Measurements from ENCODE around the gene RASA4.
"Not testable (repeated sequence)": the region's sequence is repeated elsewhere in the genome, so short reads cannot be mapped to it uniquely, and the experiment has no call there.

DNA sequence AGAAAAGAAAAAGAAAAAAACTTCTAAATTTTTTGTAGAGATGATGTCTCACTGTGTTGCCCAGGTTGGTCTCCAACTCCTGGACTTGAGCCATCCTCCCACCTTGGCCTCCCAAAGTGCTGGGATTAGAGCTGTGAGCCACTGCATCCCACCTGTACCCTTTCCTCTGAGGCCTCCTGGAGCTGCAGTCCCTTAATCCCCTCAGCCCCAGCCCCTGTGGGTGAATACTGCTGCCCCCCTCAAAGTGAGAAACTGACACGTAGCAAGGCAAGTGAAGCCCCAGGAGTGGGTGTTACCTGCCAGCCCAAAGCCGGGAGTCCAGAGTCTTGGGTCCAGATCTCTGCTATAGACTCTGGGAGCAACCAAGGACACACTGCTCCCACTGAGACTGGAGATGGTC, 91.8 kb downstream of the RASA4 start:
- TF ChIP-seq, protein P1, sequence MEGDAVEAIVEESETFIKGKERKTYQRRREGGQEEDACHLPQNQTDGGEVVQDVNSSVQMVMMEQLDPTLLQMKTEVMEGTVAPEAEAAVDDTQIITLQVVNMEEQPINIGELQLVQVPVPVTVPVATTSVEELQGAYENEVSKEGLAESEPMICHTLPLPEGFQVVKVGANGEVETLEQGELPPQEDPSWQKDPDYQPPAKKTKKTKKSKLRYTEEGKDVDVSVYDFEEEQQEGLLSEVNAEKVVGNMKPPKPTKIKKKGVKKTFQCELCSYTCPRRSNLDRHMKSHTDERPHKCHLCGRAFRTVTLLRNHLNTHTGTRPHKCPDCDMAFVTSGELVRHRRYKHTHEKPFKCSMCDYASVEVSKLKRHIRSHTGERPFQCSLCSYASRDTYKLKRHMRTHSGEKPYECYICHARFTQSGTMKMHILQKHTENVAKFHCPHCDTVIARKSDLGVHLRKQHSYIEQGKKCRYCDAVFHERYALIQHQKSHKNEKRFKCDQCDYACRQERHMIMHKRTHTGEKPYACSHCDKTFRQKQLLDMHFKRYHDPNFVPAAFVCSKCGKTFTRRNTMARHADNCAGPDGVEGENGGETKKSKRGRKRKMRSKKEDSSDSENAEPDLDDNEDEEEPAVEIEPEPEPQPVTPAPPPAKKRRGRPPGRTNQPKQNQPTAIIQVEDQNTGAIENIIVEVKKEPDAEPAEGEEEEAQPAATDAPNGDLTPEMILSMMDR (IDR thresholded peaks at IDR 0.05; ENCODE audit: insufficient read depth, low read length) = not testable (repeated sequence)
- TF ChIP-seq POLR2AphosphoS5 (IDR thresholded peaks at IDR 0.05; ENCODE audit: low read depth); SPI1 (IDR thresholded peaks at IDR 0.05; ENCODE audit: borderline replicate concordance, low read depth); GABPA (IDR thresholded peaks at IDR 0.05; ENCODE audit: low read depth): not testable (repeated sequence)
- TF ChIP-seq, protein P2, sequence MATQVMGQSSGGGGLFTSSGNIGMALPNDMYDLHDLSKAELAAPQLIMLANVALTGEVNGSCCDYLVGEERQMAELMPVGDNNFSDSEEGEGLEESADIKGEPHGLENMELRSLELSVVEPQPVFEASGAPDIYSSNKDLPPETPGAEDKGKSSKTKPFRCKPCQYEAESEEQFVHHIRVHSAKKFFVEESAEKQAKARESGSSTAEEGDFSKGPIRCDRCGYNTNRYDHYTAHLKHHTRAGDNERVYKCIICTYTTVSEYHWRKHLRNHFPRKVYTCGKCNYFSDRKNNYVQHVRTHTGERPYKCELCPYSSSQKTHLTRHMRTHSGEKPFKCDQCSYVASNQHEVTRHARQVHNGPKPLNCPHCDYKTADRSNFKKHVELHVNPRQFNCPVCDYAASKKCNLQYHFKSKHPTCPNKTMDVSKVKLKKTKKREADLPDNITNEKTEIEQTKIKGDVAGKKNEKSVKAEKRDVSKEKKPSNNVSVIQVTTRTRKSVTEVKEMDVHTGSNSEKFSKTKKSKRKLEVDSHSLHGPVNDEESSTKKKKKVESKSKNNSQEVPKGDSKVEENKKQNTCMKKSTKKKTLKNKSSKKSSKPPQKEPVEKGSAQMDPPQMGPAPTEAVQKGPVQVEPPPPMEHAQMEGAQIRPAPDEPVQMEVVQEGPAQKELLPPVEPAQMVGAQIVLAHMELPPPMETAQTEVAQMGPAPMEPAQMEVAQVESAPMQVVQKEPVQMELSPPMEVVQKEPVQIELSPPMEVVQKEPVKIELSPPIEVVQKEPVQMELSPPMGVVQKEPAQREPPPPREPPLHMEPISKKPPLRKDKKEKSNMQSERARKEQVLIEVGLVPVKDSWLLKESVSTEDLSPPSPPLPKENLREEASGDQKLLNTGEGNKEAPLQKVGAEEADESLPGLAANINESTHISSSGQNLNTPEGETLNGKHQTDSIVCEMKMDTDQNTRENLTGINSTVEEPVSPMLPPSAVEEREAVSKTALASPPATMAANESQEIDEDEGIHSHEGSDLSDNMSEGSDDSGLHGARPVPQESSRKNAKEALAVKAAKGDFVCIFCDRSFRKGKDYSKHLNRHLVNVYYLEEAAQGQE (IDR thresholded peaks at IDR 0.05; ENCODE audit: insufficient replicate concordance, low read depth) = not testable (repeated sequence)
